HL-60 (cell line): ENCODE results near the gene APOL1.

Experiments
- GABPA ChIP-seq: IDR thresholded peaks from 2 replicates; pipeline ENCODE4 v1.6.1; 2012; ENCODE audit warnings: low read depth
- POLR2AphosphoS5 ChIP-seq: IDR thresholded peaks from 2 replicates; pipeline ENCODE4 v1.6.1; 2012; ENCODE audit warnings: low read depth
- SPI1 ChIP-seq: IDR thresholded peaks from 2 replicates; pipeline ENCODE4 v1.6.1; 2012; ENCODE audit warnings: low read depth, mild to moderate bottlenecking, borderline replicate concordance
- TF ChIP-seq, protein P1 (sequence below): IDR thresholded peaks from one replicate; pipeline ENCODE4 v1.5.1; 2011; ENCODE audit warnings: low read length, control low read depth, inconsistent platforms; ENCODE audit not compliant: insufficient read depth
- TF ChIP-seq, protein P2 (sequence below): IDR thresholded peaks from 2 replicates; pipeline ENCODE4 v1.6.1; 2012; ENCODE audit warnings: low read depth; ENCODE audit not compliant: insufficient replicate concordance

DNA sequence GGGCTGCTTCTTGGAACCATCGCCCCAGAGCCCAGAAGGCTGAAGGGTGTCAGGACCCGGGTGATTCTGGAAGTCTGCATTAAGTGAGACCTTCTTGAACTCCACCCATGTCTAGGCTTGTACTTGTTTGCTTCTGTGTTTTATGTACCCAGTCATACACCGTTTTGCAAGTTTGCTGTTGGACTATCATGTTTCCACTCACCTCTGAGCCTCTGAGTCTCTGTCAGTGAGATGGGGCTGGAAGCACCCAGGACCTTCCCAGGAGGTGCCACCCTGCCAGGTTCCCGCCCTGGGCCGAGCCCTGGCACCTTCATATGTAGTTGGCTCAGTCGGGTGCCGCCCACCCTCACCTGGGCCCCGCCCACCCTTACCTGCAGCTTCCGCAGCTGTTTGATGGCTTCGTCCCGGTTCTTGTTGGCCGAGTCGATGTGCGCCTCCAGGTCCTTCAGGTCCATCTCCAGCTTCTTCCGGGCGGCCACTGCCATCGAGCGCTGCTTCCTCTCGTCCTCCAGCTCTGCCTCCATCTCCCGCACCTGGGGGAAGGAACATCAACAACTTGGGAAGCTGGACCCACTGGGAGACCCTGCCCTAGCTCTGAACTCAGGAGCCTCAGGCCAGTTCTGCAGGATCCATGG is 35.1 kb downstream of the APOL1 start:
- TF ChIP-seq, protein P1, sequence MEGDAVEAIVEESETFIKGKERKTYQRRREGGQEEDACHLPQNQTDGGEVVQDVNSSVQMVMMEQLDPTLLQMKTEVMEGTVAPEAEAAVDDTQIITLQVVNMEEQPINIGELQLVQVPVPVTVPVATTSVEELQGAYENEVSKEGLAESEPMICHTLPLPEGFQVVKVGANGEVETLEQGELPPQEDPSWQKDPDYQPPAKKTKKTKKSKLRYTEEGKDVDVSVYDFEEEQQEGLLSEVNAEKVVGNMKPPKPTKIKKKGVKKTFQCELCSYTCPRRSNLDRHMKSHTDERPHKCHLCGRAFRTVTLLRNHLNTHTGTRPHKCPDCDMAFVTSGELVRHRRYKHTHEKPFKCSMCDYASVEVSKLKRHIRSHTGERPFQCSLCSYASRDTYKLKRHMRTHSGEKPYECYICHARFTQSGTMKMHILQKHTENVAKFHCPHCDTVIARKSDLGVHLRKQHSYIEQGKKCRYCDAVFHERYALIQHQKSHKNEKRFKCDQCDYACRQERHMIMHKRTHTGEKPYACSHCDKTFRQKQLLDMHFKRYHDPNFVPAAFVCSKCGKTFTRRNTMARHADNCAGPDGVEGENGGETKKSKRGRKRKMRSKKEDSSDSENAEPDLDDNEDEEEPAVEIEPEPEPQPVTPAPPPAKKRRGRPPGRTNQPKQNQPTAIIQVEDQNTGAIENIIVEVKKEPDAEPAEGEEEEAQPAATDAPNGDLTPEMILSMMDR: no peak
- TF ChIP-seq SPI1 (no peak), GABPA (no peak), POLR2AphosphoS5 (no peak)
- TF ChIP-seq, protein P2, sequence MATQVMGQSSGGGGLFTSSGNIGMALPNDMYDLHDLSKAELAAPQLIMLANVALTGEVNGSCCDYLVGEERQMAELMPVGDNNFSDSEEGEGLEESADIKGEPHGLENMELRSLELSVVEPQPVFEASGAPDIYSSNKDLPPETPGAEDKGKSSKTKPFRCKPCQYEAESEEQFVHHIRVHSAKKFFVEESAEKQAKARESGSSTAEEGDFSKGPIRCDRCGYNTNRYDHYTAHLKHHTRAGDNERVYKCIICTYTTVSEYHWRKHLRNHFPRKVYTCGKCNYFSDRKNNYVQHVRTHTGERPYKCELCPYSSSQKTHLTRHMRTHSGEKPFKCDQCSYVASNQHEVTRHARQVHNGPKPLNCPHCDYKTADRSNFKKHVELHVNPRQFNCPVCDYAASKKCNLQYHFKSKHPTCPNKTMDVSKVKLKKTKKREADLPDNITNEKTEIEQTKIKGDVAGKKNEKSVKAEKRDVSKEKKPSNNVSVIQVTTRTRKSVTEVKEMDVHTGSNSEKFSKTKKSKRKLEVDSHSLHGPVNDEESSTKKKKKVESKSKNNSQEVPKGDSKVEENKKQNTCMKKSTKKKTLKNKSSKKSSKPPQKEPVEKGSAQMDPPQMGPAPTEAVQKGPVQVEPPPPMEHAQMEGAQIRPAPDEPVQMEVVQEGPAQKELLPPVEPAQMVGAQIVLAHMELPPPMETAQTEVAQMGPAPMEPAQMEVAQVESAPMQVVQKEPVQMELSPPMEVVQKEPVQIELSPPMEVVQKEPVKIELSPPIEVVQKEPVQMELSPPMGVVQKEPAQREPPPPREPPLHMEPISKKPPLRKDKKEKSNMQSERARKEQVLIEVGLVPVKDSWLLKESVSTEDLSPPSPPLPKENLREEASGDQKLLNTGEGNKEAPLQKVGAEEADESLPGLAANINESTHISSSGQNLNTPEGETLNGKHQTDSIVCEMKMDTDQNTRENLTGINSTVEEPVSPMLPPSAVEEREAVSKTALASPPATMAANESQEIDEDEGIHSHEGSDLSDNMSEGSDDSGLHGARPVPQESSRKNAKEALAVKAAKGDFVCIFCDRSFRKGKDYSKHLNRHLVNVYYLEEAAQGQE: no peak
